C1 segment of cervical spinal cord (tissue), 14 donors: ENCODE results near the gene PPFIBP1.
"Not testable (repeated sequence)": the region's sequence is repeated elsewhere in the genome, so short reads cannot be mapped to it uniquely, and the experiment has no call there.

Source experiments
- DNase-seq, 14 donors: peaks; one replicate each; lab custom pipeline; 2025; lab: John Stamatoyannopoulos, UW

Gene PPFIBP1

DNA sequence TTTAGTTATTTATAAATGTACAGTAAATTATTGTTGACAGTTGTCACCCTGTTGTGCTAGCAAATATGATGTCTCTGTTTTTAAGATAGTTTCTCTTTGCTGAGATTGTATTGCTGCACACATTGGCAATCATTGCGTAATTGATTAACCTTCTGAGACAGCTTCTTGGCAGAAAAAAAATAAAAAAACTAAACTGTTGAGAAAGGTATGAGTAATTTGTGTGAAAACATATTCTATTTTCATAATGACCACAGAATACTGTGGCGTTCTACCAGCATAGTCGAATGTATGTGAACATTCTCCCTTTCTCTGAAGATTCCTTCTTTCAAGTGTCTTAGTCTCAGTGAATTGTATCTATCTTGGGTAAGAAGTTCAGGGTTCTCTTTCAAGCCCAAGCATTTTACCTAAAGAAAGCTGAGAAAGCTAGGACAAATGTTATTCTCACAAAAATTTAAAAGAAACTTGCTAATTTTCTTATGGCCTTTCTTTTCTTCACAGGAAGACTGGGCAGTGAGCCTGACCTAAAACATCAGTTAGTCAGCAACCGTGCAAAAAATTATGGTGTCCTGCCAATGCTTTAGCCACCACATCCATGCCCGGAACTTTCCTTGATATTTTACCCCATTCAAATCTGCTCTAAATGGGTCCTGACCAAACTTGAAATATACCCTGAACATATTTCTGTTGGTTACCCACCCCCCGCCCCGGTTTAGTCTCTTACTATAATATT, 103.3 kb downstream of the PPFIBP1 start:
- peak in 1 of 14 donors; percentile 6 for DNase-seq

DNA sequence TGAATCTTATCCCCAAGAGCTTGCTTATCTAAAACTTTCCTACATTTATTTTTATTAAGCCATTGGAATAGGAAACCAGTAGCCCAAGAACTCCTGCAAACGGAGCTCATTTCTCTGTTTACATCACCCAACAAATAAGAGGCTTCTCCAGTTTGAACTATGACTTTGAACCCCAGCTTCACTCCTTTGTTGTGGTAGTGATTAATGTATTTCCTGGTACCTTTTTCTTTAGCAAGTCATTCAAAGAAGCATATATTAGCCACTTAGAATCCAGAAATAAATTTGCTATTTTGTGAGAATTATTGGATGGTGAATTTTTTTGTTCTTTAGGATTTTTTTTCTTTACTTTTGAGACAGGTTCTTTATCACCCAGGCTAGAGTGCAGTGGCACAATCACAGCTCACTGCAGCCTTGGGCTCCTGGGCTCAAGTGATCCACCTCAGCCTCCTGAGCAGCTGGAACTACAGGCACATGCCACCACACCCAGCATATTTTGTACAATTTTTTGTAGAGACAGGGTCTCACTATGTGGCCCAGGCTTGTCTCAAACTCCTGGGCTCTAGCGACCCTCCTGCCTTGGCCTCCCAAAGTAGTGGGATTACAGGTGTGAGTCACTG, 104.0 kb downstream of the PPFIBP1 start:
- not testable (repeated sequence) for DNase-seq

DNA sequence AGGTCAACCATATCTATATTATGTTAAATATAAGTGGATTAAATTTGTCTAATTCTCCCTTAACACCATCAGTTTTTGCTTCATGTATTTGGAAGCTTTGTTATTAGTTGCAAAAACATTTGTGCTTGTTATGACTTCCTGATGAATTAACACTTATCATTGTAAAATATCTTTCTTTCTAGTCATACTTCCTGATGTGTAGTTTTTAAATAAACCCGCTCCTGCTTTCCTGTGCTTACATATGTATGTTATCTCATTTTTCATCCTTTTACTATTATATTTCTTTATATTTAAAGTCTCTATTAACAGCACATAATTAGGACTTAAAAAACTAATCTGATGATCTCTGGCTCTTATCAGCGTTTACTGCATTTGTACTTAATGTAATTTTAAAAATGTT, 106.2 kb downstream of the PPFIBP1 start:
- not testable (repeated sequence) for DNase-seq

DNA sequence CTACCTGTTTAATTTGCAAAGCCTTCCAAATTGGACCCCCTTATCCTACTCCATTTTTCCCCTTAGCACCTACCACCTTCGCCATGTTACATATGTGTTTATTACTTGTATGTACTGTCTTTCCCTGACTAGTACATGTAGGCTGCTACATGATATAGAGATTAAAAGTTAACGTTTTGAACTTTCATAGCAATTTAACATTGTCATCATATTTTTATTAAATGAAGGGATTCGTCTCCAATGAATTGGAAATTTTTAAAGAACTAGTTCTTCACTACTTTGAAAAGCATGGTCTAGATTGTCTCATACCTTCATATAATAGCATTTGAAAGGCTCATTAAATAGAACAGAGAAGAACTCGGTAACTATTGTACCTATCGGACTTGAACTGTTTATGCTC, 107.4 kb downstream of the PPFIBP1 start:
- no peak for DNase-seq

GRCh38 chr12:27631813-27632491, 107.9 kb downstream of the PPFIBP1 start:
- DNase-seq: no peak

- DNase-seq: peak in 1 of 14 donors; percentile 11
These were observed 111.5 kb downstream of the PPFIBP1 start for GRCh38 chr12:27635349-27635972.

DNA sequence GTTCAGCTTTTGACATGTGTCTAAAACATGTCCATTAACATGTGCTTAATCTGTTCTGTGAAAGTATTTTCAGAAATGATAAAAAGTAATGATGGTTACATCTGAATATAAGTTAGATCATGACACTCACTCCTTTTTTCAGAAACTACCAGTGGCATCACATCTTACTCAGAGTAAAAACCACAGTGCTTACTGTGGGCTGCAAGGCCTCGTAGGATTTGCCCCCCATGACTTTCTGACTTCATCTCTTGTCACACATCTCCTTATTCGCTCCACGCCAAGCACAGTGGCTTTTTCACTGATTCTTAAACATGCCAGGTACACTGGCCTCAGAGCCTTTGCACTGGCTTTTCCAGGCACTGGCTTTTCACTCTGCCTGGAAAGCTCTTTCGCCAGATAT, 112.6 kb downstream of the PPFIBP1 start:
- DNase-seq: not testable (repeated sequence)

DNA sequence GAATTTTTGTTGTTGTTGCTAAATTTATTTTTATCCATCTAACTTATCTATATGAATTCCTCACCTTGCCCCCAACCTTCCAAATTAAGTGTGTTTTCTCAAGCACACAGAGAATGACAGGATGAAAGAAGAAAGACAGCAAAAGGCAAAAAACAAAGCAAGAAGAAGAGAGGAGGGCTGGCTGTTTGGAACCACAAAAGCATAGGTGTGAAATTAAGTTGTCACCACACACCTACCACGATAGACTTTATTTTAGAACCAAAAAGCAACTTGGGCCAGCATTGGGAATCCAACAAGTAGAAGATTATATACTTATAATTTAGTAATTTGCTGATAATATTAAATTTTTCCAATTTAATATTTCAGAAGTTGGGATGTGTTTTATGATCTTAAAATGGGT, 113.5 kb downstream of the PPFIBP1 start:
- no peak for DNase-seq

DNA sequence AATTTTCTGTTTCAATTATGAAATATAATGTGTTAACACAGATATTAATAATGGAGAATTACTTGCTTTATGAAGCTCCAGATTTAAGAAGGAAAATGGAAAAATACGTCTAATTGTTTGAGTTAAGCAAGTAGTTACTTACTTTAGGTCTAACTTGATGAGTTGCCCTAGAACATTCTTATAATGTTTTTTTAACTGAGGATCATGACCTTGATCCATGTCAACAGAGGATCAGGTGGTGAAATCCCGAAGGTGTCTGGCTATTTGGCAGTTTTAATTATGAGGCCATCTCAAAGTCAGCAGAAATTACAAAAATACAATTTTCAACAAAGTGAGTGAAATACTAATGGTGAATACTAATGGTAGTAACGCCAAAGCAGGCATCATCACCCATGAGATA, 115.3 kb downstream of the PPFIBP1 start:
- no peak for DNase-seq

DNA sequence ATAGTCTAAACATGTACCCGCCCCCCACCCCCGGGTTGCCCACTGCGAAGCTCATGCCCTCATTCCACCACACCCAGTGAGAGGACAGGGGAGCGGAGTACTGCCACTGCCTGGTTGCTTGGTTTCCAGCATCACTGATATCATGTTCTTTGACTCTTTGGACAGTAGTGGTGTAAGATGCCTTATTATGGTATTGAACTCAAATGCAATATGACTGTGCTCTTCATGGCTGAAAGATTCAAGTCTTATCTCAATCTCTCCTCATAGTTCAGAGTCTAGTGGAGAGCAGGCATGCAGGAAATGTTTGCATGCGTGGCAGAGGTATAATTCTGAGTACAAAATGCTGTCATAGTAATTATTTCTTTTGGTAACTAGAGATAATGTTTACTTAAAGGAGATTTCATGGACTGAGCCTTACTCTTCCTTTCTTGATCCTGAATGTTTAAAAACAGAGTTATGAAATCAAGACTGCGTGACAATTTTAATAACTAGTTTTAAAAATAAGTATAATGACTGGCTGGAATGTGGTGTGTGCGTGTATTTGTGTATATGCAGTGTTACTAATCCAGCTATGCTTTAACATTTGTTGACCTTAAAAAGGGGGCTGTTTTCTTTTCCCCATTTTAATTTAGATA, 116.7 kb downstream of the PPFIBP1 start:
- DNase-seq: not testable (repeated sequence)

- DNase-seq: not testable (repeated sequence)
These were observed 118.4 kb downstream of the PPFIBP1 start for GRCh38 chr12:27642361-27642760.

DNA sequence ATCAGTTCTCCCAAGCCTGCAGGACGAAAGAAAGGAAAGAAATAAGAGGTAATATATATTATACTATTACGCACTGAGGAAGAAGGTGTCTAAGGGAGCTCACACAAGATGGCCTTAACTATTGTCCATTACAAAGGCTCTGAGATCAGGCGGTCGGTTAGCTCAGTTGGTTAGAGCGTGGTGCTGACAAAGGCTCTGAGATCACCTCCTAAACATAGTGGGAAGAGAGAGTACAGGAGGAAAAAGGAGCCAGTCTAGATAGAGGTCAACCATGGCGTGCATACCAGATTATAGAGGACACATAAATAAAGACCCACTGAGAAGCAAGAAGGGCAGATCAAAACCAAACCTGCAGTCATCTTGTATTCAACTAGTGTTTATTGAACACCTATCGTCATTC, 118.9 kb downstream of the PPFIBP1 start:
- not testable (repeated sequence) for DNase-seq

DNA sequence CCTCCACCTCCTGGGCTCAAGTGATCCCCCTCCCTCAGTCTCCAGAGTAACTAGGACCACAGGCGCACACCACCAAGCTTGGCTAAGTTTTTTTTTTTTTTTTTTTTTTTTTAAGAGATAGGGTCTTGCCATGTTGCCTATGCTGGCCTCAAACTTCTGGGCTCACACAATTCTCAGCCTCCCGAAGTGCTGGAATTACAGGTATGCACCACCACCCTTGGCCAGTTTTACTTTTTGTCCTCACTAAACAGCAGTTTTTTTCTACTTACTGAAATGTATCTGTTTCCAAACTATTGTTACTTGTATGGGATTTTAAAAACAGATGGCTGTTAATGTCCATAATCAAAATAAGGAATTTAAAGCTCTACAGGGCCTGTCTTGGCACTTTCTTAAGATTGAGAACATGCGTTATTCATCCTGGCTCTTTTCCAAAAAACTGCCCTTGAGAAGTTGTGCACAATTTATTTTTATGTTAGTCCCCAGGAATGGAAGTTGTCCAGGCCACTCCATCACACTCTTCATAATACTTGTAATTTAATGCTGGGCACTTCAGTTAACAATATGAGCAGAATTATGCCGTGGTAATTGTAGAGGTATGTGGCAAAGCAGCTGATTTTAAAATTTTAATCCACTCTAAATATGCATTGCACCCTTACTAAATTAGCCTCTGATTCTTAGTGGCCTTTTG, 120.3 kb downstream of the PPFIBP1 start:
- no peak for DNase-seq

DNA sequence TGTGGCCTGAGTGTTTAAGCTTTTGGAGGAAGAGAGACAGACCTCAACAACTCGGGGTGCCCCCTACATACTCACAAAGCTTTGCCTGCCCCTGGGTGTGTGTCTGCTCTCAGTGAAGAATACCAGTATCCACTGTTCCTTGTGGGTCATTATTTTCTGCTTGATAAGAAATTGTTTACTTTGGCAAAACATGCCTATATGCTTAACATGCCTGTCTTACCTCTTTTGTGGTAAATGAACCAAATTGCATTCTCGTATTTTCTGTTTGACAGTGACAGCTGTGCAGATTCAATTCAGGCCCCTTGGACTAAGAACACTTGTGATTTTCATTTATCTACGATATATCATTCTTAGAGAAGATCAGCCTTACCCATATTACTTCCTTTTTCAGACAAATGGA, 121.7 kb downstream of the PPFIBP1 start:
- no peak for DNase-seq

DNA sequence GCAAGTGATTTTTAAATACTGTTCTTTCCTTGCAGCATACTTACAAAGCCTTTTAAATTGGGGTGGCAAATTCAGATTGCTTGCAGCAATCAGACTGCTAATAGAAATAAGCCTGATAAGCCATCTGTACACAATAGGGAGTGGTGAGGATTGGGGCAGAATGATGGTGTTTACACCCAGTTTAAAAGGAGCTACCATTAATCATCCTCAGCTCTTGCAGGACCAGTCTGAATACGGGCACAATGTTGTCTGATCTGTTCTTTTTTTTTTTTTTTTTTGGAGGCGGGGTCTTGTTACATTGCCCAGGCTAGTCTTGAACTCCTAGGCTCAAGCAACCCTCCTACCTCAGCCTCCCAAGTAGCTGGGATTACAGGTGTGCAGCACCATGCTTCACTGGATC, 122.1 kb downstream of the PPFIBP1 start:
- DNase-seq: no peak

- no peak for DNase-seq
These were observed 126.0 kb downstream of the PPFIBP1 start for GRCh38 chr12:27650011-27650410.

DNA sequence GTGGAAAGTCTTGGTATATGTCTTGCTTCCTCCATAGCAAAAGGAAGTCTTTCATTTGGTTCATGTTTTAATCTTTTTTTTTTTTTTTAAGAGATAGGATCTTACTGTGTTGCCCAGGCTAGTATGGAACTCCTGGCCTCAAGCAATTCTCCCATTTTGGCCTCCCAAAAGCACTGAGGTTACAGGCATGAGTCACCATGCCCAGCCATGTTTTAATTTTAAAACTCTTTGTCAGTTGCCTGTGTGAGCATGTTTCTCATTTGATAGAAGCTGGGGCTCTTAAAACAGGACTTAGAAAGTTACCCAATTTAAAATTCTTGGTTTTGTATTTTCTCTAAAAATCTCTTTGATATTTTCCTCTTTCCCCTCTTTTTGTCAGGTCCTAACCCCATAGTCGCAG, 127.2 kb downstream of the PPFIBP1 start:
- no peak for DNase-seq

DNA sequence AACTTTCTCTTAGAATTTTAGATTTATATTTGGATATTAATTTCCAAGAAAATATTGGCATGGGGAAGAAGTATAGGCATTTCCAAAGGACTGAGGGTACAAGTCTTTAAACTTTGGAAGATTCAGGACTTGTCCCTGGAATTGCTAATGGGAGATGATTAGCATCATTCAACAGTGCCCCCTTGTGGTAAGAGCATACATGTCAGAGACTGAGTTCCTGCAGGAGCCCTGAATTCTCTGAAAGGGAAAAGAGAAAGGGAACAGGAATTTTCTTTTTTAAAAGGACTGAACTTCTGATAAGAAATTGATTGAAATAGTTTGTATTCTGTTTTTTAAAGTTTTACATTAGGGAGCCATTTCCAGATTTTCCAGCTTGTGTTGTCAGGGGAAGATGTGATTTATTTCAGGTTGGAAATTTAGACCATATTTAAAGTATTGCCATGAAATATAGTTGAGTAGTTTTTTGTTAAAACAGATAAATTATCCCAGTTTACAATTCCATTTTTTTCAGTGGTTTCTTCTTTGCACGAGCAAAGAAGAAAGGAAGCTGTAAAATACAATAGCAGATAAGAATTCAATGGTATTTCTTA, 128.3 kb downstream of the PPFIBP1 start:
- peak in 3 of 14 donors; percentile 4 to 25 (median 16) for DNase-seq

GRCh38 chr12:27653661-27654060, 129.7 kb downstream of the PPFIBP1 start:
- no peak for DNase-seq

GRCh38 chr12:27655476-27655875, 131.5 kb downstream of the PPFIBP1 start:
- not testable (repeated sequence) for DNase-seq

- DNase-seq: no peak
These were observed 133.3 kb downstream of the PPFIBP1 start for GRCh38 chr12:27657296-27657695.
